Common myeloid progenitor, CD34-positive (primary cell): Measurements from ENCODE around the gene ADISSP.
"Not testable (repeated sequence)": the region's sequence is repeated elsewhere in the genome, so short reads cannot be mapped to it uniquely, and the experiment has no call there.

Experiments used
- CTCF ChIA-PET: fragments of 350-600 bp; sonication (Branson Sonifier 250); formaldehyde crosslinking; loops from one replicate; lab custom pipeline; 2021; ENCODE audit warnings: antibody characterized with exemption; lab: Charles Lee
- POLR2A ChIA-PET: fragments of 350-600 bp; sonication (Branson Sonifier 250); formaldehyde crosslinking; loops from one replicate; lab custom pipeline; 2021; ENCODE audit warnings: antibody characterized with exemption; lab: Charles Lee
- DNase-seq, 3 donors: peaks; one replicate each; pipeline versions ENCODE4 v3.0.0 to v3.0.0-alpha.2; 2013
- H3K27ac ChIP-seq, 2 experiments: 1 replicate in 1 of 2; 2 replicates in 1 of 2; pipeline ENCODE4 v1.7.0; 2013; ENCODE audit warnings: inconsistent platforms in 2 of 2, low read length in 2 of 2, mild to moderate bottlenecking in 2 of 2, low read depth in 1 of 2, moderate library complexity in 1 of 2; ENCODE audit not compliant: severe bottlenecking in 2 of 2, insufficient read depth in 1 of 2, poor library complexity in 1 of 2
- H3K27me3 ChIP-seq, 5 experiments: replicated peaks in 2 of 5; 1 replicate in 3 of 5; 2 replicates in 2 of 5; pipeline versions ENCODE4 v1.6.1 to v1.7.0; 2013; ENCODE audit warnings: low read length in 4 of 5, mild to moderate bottlenecking in 2 of 5, moderate library complexity in 2 of 5, inconsistent platforms in 1 of 5; ENCODE audit not compliant: insufficient read depth in 5 of 5, control insufficient read depth in 4 of 5
- H3K36me3 ChIP-seq, 4 experiments: 1 replicate in 2 of 4; 2 replicates in 2 of 4; pipeline versions ENCODE4 v1.6.1 to v1.7.0; 2013; ENCODE audit warnings: low read length in 3 of 4, control low read depth in 1 of 4, mild to moderate bottlenecking in 1 of 4; ENCODE audit not compliant: control insufficient read depth in 4 of 4, insufficient read depth in 4 of 4
- H3K4me1 ChIP-seq, 4 experiments: 1 replicate in 3 of 4; 2 replicates in 1 of 4; pipeline versions ENCODE4 v1.6.1 to v1.7.1; 2013; ENCODE audit warnings: low read length in 3 of 4, mild to moderate bottlenecking in 3 of 4, control low read depth in 1 of 4, inconsistent platforms in 1 of 4, moderate library complexity in 1 of 4; ENCODE audit not compliant: control insufficient read depth in 4 of 4, insufficient read depth in 4 of 4; ENCODE audit errors: control extremely low read depth in 1 of 4
- H3K4me3 ChIP-seq, 7 experiments: 1 replicate in 4 of 7; 2 replicates in 3 of 7; pipeline versions ENCODE4 v1.5.1 to v1.7.0; 2013; ENCODE audit warnings: mild to moderate bottlenecking in 7 of 7, low read length in 6 of 7, moderate library complexity in 6 of 7, inconsistent platforms in 2 of 7, low read depth in 2 of 7, control low read depth in 1 of 7; ENCODE audit not compliant: insufficient read depth in 4 of 7, control insufficient read depth in 1 of 7; ENCODE audit errors: extremely low read depth in 1 of 7
- H3K9me3 ChIP-seq, 5 experiments: 1 replicate in 4 of 5; 2 replicates in 1 of 5; pipeline versions ENCODE4 v1.6.1 to v1.7.1; 2013; ENCODE audit warnings: low read length in 4 of 5, mild to moderate bottlenecking in 2 of 5, inconsistent platforms in 1 of 5, low read depth in 1 of 5, moderate library complexity in 1 of 5; ENCODE audit not compliant: control insufficient read depth in 4 of 5, insufficient read depth in 2 of 5; ENCODE audit errors: control extremely low read depth in 1 of 5
- WGBS: methylation state at CpG from one replicate; pipeline ENCODE4 v1.1.5; 2013; ENCODE audit not compliant: insufficient coverage; 5-methylcytosine and 5-hydroxymethylcytosine counted together

Gene ADISSP

GRCh38 chr20:3797592-3798372 lies 30.2 kb upstream of the ADISSP start:
- no peaks in the 10 kb centered on the region for H3K9me3 ChIP-seq
- H3K27me3 ChIP-seq: no peaks in the 10 kb centered on the region
- 87% methylated on average over 13 of the region's 19 CpGs for WGBS
- H3K36me3 ChIP-seq: peaks cover 0 to 50% (median 19%) of the 10 kb centered on the region in 4 experiments
- no peak overlapping the region for H3K4me3 ChIP-seq
- ChIA-PET CTCF (interaction anchor here (1.6 kb wide), 1 partner anchor 29 kb away, joined by 4 read pairs; no protein-coding TSS in a partner anchor), POLR2A (interaction anchor here (0.6 kb wide), 1 partner anchor 13 kb away, joined by 7 read pairs; no protein-coding TSS in a partner anchor)
- no peak for DNase-seq
- H3K4me1 ChIP-seq: peaks cover 0 to 30% (median 23%) of the 10 kb centered on the region in 4 experiments
- no peak overlapping the region for H3K27ac ChIP-seq

GRCh38 chr20:3797226-3797545 lies 29.6 kb upstream of the ADISSP start:
- DNase-seq: no peak
- H3K4me3 ChIP-seq: peak overlapping the region in 3 of 7 experiments; percentile 72 to 89 (median 73)
- no peak overlapping the region for H3K27ac ChIP-seq
- POLR2A ChIA-PET: no interaction called here
- WGBS: 99% methylated on average over 5 of the region's 5 CpGs
- H3K9me3 ChIP-seq: no peaks in the 10 kb centered on the region
- H3K27me3 ChIP-seq: no peaks in the 10 kb centered on the region
- peaks cover 0 to 44% (median 16%) of the 10 kb centered on the region in 4 experiments for H3K36me3 ChIP-seq
- CTCF ChIA-PET: interaction anchor here (1.6 kb wide), 1 partner anchor 29 kb away, joined by 4 read pairs; no protein-coding TSS in a partner anchor
- H3K4me1 ChIP-seq: peaks cover 0 to 30% (median 23%) of the 10 kb centered on the region in 4 experiments

DNA sequence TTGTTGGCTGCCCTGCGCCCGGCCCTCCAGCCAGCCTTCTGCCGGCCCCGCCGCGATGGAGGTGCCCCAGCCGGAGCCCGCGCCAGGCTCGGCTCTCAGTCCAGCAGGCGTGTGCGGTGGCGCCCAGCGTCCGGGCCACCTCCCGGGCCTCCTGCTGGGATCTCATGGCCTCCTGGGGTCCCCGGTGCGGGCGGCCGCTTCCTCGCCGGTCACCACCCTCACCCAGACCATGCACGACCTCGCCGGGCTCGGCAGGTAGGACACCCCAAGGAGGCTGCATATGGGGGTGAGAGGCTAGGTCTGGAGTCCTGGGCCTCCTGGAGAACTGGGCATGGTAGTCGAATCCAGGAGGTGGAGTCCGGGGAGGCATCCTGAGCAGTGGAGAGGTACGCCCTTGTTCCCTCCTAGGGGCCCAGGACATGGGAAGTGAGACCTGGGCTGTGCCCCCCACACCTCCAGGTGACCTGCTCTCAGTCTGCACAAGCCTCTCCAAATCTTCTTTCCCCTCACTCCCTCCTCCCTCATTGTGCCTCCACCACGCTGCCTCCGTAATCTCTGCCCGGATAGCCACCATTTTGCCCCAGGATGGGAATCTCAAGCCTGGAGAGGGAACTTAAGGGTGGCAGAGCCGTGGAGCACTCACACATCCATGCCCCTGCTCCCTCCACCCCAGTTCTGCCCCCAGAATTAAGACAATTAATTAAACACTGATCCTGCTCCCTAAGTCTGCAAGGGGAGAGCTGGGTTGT lies 29.1 kb upstream of the ADISSP start:
- WGBS: 23% methylated on average over 9 of the region's 33 CpGs
- POLR2A ChIA-PET: no interaction called here
- H3K9me3 ChIP-seq: no peaks in the 10 kb centered on the region
- no peak for DNase-seq
- H3K27me3 ChIP-seq: no peaks in the 10 kb centered on the region
- CTCF ChIA-PET: interaction anchor here (0.7 to 2.0 kb wide), 5 partner anchors 9 to 60 kb away, joined by 3 to 6 read pairs (median 4); partner anchors contain the start of genes AP5S1 and CENPB
- H3K36me3 ChIP-seq: peaks cover 0 to 39% (median 13%) of the 10 kb centered on the region in 4 experiments
- H3K27ac ChIP-seq: no peak overlapping the region
- H3K4me1 ChIP-seq: peaks cover 0 to 30% (median 23%) of the 10 kb centered on the region in 4 experiments
- H3K4me3 ChIP-seq: peak overlapping the region in 5 of 7 experiments; percentile 36 to 89 (median 73)

GRCh38 chr20:3795511-3796468 lies 28.2 kb upstream of the ADISSP start, which contains the start of gene CDC25B:
Gene CDC25B, plus strand, starts transcription at chr20:3796310. Its CDS starts 222 bp downstream, at chr20:3796532.
- POLR2A ChIA-PET: no interaction called here
- peak within 1 kb of the TSS in 1 of 2 experiments; percentile 76 for H3K27ac ChIP-seq
- H3K4me3 ChIP-seq: peak within 1 kb of the TSS; percentile 65 to 89 (median 73)
- no peaks in the 10 kb centered on the region for H3K27me3 ChIP-seq
- WGBS: 1% methylated on average over 38 of the region's 69 CpGs
- CTCF ChIA-PET: interaction anchor here (0.6 to 2.0 kb wide), 6 partner anchors 10 to 61 kb away, joined by 3 to 6 read pairs (median 4); partner anchors contain the start of genes AP5S1 and CENPB
- peaks cover 0 to 30% (median 8%) of the 10 kb centered on the region in 4 experiments for H3K36me3 ChIP-seq
- peak; percentile 78 to 89 (median 87) for DNase-seq
- no peaks in the 10 kb centered on the region for H3K9me3 ChIP-seq
- H3K4me1 ChIP-seq: peaks cover 0 to 30% (median 23%) of the 10 kb centered on the region in 4 experiments

GRCh38 chr20:3794701-3795420 lies 27.3 kb upstream of the ADISSP start:
- peaks cover 0 to 21% (median 3%) of the 10 kb centered on the region in 4 experiments for H3K36me3 ChIP-seq
- peak overlapping the region in 1 of 2 experiments; percentile 76 for H3K27ac ChIP-seq
- H3K4me3 ChIP-seq: peak overlapping the region in 5 of 7 experiments; percentile 71 to 89 (median 73)
- WGBS: 92% methylated on average over 23 of the region's 25 CpGs
- no peak for DNase-seq
- CTCF ChIA-PET: interaction anchor here (0.6 to 2.0 kb wide), 4 partner anchors 10 to 62 kb away, joined by 3 to 6 read pairs (median 5); partner anchors contain the start of gene AP5S1
- no peaks in the 10 kb centered on the region for H3K9me3 ChIP-seq
- no peaks in the 10 kb centered on the region for H3K27me3 ChIP-seq
- POLR2A ChIA-PET: no interaction called here
- peaks cover 0 to 30% (median 23%) of the 10 kb centered on the region in 4 experiments for H3K4me1 ChIP-seq

DNA sequence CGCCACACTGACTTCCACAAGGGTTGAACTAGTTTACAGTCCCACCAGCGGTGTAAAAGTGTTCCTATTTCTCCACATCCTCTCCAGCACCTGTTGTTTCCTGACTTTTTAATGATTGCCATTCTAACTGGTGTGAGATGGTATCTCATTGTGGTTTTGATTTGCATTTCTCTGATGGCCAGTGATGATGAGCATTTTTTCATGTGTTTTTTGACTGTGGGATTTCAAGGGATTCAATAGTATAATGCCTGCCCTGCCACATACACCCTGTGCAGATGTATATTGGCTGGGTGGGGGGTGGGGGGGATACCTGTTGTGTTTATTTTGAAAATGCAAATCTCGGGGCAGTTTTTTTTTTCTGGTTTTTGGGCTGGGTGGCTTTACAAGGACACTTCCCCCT lies 26.6 kb upstream of the ADISSP start:
- peaks cover 0 to 30% (median 23%) of the 10 kb centered on the region in 4 experiments for H3K4me1 ChIP-seq
- CTCF ChIA-PET, H3K27me3 ChIP-seq, H3K4me3 ChIP-seq, DNase-seq, POLR2A ChIA-PET, H3K27ac ChIP-seq, H3K9me3 ChIP-seq: not testable (repeated sequence)
- peaks cover 0 to 15% (median 3%) of the 10 kb centered on the region in 4 experiments for H3K36me3 ChIP-seq
- WGBS: no CpG with 5 or more reads among the region's 3 CpGs
